HG02623 (cell line): ENCODE results near the gene RTEL1.
A peak's percentile ranks its signal among the peaks of the same experiment; 100 is the strongest.
"Not testable (repeated sequence)": the region's sequence is repeated elsewhere in the genome, so short reads cannot be mapped to it uniquely, and the experiment has no call there.

Source experiments
- ATAC-seq: cut with Tn5 transposase; IDR thresholded peaks from one replicate; pipeline ENCODE4 v1.9.1; 2021; ENCODE audit warnings: moderate library complexity; ENCODE audit not compliant: unreplicated experiment

The RTEL1 gene

DNA sequence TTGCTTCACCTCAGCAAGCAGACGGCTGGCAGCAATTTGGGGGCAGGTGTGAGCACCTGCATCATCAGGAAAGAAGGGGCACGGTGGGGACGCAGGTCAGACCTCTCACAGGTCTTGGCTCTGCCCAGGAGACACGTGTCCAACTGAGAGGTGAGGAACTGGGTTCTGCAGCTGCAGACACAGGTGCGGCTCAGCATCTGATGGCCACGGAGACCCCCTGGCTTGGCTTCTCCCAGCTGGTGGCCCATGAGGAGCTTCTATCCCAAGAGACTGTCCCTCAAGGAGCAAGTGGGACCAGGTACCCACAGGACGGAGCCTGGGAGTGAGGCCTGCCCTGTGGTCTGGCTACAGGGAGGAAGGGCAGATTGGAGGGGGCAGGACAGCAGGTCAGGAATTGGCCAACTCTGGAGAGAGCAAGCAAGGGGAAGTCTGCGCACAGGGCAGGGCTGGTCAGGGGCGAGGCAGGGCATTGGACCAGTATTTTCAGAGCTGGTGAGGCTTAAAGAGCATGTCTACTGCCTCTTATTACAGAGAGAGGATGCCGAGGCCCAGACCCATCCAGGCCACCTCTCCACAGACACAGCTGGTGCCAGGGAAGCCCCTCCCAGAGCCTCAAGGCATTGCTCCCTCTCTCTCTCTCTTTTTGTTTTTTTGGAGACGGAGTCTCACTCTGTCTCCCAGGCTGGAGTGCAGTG lies 9.1 kb upstream of the RTEL1 start:
- ATAC-seq: no peak

DNA sequence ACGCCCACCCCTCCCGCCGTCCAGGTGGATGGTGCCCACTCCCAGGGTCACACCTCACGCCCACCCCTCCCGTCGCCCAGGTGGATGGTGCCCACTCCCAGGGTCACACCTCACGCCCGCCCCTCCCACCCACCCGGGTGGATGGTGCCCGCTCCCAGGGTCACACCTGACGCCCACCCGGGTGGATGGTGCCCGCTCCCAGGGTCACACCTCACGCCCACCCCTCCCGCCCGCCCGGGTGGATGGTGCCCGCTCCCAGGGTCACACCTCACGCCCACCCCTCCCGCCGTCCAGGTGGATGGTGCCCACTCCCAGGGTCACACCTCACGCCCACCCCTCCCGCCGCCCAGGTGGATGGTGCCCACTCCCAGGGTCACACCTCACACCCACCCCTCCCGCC lies 7.6 kb upstream of the RTEL1 start:
- not testable (repeated sequence) for ATAC-seq

DNA sequence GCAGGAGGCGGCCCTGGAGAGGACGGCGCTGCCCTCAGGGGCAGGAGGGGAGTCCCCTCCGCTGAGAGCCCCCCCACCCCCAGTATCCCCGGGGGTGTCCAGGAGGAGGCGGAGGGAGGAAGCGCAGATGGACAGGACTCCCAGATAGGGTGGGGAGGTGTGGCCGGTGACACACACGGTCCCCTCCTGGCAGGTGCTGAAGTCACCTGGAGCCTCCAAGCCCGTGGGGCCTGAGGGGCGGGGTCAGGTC lies 6.2 kb upstream of the RTEL1 start:
- no peak for ATAC-seq

DNA sequence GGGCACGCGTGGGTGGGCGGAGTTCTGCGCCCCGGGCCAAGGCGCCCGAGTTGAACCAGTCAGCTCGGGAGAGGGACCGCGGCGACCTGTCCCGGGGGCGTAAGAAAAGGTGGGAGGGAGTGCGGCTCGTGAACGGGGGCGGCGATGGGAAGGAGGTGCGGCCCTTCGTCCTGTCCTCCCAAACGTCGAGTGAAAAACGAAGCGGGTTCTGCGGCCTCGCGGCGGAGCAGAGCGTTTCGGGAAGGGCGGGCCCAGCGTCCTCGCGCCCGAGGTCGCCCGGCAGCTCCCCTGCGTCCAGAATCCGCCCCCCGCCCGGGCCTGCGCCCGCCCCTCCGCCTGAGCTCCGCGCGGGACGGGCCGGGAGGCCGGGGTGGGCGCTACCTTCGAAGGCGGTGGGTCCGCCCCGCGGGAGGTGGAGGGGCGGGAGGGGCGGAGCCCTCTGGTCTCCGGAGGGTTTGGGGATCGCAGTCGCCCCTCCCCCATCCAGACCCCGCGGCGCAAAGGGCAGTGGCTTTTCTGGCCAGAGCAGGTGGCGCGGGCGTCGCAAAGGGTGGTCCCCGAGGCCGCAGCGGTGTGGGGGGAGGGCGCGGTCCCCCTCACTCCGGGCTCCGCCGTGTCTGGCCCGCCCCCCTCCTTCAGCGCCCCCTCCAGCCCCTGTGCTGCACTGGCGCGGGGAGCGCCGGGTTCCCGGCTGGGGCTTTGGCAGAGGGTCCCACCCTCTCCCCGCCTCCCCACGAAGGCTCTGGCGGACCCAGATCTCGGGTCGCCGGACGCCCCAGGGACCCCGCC lies 5.7 kb upstream of the RTEL1 start:
- no peak for ATAC-seq

DNA sequence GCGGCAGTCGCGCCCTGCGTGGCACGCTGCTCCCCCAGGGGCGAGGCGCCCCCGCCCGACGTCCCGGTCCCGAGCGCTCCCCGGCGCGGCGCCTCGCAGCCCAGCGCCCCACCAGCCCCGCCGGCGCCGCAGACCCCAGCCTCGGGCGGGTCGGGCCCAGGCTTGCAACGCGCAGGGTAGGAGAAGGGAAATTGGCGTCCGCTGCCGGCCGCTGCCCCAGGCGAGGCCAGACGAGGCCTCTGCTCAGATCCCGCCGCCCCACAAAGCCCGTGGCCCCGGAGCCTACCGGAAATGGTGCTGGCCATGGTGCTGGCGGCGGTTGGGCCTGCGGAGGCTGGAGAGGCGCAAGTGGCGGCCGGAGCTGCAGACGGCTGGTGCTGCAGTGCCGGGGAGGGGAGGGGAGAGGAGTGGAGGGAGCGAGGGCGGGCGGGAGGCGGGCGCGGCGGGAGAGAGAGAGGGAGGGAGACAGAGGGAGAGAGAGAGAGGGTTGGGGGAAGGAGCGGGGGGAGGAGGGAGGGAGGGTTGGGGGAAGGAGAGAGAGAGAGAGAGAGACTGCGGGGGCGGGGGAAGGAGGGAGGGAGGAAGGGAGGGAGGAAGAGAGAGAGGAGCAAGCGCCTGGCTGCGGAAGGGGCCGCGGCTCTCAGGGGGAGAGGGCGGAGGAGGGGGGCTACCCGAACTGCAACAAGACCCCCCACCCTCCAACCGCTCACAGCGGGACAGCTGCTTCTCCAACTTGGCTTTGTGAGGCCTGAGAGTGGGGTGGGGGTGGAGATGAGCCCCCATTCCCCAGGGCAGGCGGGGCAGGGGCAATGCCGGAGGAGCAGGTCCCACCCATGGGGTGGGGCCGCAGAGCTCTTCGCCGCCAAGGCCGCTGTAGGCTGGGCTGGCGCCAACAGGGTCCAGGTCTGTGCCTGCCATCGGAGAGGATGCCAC lies 4.8 kb upstream of the RTEL1 start, which contains the start of gene STMN3:
TSS of gene STMN3 (minus strand) at position 384 of the 933 bp plus-strand sequence. CDS start at position 305, 79 bp downstream.
- ATAC-seq: no peak

DNA sequence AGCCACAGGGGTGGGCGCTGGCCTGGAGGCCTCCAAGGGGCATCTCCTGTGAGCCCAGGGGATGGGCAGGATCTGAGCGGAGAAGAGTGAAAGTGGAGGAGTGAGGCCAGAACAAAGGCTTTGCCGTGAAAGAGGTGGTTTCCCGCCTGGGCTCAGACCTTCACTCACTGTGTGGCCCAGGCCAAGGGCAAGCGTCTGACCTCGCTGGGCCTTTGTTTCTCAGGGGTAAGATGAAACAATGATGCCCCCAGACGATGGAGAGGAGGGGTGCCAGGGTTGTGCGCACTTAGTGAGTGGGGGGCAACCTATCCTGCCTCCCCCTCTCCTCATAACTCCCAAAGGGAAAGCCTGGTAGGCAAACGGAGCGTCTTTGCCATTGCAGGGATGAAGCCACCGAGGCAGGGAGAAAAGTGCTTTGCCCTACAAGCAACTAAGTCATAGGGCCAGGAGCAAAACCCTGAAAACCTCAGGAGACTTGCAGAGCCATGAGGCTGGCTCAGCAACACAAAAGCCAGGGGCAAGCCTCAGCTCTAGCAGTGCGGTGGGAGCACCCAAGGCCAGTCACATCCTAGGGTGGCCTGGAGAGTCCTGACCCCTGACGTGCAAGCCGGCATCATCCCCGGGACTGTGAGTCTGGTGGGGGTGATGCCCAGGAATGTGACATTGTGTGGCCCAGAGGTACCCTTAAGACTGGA lies 4.0 kb upstream of the RTEL1 start:
- ATAC-seq: no peak

DNA sequence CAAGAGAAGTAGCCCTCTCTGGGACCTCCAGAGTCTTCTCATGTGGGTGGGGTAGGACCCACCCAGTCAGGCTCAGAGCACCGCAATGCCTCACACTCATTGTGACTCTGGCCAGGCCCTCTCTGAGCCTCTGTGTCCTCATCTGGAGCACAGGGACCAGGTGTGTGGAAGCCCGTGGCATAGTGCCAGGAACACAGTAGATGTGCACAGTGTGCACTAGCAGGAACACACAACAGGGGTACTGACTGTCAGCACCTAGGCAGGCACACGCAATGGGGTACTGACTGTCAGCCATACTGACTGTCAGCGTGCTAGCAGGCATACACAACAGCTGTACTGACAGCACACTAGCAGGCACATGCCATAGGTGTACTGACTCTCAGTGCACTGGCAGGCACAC lies 2.9 kb upstream of the RTEL1 start:
- no peak for ATAC-seq

DNA sequence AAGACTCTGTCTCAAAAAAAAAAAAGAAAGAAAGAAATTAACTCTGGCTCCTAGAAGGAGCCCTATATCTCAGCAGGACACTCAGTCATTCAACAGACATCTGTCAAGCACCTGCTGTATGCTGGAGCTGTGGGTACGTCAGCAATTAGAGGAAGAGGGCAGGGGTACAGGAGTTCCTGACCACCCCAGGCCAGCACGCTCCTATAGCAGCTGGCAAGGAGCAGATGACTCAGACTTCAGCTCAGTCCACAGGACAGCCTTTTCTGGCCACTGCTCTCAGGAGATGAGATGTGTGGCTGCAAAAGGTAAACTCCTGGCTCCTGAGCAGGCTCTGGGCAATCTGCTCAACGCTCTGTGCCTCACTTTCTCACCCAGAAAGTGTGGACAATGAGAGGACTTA lies 1.7 kb upstream of the RTEL1 start:
- ATAC-seq: no peak

DNA sequence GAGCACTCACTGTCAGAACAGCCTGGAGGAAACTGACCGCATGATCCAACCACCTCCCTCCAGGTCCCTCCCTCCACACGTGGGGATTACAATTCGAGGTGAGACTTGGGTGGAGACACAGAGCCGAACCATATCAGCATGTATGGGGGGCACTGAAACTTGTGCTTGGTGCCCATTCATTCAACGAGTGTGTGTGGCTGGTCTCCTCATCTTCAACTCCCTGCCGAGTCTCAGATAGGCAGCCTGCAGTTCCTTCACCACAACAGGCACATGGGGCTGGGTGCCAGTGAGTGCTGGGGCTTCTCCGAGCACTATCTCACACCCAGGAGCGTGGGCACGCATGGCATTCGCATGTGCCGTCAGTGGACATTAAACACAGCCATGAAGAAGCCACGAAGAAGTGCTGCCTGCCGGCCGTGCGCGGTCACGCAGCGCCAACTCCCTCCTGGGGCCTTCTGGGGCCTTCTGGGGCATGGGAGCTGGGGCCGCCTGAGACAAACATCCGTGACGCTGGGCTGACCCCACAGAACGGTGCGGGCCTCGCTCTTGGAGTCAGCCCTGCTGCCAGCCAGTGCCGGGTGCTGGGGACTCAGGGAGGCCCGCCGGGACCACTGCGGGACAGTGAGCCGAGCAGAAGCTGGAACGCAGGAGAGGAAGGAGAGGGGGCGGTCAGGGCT lies 714 bp upstream of the RTEL1 start:
- no peak for ATAC-seq

DNA sequence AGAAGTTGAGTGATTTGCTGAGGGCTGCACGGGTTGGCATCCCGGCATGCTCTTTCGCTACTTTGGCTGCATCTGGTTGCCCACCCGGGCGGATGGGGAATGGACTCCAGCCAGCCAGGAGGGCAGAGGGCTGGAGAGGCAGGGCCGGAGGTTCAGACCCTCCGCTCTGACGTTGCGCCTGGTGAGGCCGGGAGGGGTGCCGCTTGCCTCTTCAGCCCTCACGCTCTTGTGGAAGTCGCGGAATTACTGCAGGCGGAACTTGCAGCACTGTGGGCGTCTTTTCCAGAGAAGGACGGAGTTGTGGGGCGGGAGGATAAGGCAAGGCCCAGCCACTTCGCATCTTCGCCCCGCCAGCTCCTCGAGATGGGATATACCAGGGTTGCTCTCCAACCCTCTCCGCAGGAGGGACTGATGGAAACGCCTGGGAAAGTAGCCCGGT lies 656 bp downstream of the RTEL1 start:
- peak; percentile 9 for ATAC-seq

DNA sequence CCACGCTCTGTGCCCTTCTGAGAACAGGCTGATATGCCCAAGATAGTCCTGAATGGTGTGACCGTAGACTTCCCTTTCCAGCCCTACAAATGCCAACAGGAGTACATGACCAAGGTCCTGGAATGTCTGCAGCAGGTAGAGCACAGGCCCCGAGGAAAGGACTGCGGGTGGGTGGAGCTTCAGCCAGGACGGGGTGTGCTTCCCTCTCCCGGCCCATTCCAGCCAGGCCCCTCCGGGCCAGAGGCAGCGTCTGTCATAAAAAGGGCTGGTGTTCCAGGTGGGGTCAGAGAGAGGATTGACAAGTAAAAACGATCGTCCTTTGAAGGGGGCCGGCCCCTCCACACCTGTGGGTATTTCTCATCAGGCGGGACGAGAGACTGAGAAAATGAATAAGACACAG lies 1.3 kb downstream of the RTEL1 start:
- no peak for ATAC-seq

DNA sequence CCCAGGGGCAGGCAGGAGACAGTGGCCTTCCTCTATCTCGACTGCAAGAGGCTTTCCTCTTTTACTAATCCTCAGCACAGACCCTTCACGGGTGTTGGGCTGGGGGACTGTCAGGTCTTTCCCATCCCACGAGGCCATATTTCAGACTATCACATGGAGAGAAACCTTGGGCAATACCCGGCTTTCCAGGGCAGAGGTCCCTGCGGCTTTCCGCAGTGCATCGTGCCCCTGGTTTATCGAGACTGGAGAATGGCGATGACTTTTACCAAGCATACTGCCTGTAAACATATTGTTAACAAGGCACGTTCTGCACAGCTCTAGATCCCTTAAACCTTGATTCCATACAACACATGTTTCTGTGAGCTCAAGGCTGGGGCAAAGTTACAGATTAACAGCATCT lies 2.1 kb downstream of the RTEL1 start:
- not testable (repeated sequence) for ATAC-seq

DNA sequence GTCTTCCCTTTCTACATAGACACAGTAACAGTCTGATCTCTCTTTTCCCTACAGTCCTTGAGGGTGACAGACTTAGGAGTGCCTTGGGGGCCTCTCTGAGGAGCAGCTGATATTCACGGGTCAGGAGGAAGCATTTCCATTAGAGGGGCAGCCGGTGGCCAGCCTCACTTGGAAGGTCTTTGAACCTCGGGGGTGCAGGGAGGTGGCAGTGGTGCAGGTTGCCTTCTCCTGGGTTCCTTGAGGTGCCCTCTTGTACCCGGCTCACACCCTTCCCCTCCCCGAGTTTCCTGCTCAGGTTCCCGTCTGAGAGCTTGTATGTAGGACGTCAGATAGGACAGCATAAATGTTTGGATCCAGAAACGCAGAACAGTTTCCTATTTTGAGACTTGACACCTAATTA lies 2.5 kb downstream of the RTEL1 start:
- no peak for ATAC-seq

DNA sequence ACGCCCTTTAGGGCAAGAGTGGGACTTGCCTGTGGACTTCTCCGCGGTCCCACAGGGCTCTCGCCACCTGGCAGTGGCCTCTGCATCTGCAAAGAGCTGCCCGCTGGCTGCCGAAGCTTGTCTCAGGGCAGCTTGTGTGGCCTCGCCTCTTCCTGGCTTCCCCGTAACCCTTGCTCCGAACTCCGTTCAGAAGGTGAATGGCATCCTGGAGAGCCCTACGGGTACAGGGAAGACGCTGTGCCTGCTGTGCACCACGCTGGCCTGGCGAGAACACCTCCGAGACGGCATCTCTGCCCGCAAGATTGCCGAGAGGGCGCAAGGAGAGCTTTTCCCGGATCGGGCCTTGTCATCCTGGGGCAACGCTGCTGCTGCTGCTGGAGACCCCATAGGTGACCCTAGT lies 3.0 kb downstream of the RTEL1 start:
- no peak for ATAC-seq

DNA sequence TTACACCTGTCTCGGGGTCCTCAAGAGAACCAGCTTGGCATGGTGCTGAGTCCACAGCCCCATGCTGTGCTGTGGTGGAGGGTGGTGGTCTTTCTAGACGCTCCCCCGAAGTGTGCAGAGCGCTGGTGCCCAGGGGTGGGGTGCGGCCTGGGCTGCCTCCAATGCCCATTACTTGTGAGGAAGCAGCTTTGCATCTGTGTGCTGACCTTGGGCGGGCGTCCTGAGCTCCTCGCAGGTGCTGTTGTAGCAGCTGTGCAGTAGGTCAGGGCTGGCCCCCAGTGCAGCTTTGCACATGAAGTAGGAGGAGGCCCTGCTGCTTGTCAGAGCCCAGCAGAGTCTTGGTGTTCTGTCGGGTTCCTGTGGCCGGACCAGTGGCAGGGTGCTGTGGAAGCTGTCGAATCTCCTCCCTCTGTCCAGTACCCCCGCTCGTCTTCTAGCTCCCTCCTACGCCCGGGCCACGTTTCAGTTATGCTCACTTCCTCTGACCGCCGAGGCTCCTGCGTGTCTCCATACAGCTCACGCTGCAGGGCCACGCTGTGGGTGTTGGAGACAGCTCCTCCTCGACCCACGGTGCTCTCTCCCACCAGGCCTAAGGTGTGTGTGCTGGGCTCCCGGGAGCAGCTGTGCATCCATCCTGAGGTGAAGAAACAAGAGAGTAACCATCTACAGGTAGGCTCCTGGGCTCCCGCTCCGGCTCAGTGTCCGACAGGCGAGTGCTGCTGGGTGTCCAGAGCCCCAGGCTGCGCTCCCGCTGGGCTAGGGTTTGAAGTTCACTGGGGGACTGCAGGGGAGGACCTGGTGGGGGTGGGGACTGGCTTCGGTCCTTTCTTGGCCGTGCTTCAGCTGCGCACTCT lies 4.1 kb downstream of the RTEL1 start:
- ATAC-seq: no peak

DNA sequence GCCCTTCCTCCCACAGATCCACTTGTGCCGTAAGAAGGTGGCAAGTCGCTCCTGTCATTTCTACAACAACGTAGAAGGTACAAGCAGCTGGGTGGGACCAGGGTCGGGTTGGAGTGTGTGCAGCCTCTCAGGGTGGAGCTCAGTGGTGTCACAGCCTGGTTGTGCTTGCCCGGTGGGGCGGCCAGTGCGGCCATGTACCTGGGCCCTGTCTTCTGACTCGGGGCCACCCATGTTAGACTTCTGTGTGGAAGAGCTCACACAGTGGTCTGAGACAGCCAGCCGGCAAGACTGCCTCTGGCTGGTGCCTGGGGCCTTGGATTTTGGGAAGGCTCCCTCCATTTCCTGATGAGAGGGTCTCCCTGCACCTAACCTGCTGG lies 4.7 kb downstream of the RTEL1 start:
- no peak for ATAC-seq

DNA sequence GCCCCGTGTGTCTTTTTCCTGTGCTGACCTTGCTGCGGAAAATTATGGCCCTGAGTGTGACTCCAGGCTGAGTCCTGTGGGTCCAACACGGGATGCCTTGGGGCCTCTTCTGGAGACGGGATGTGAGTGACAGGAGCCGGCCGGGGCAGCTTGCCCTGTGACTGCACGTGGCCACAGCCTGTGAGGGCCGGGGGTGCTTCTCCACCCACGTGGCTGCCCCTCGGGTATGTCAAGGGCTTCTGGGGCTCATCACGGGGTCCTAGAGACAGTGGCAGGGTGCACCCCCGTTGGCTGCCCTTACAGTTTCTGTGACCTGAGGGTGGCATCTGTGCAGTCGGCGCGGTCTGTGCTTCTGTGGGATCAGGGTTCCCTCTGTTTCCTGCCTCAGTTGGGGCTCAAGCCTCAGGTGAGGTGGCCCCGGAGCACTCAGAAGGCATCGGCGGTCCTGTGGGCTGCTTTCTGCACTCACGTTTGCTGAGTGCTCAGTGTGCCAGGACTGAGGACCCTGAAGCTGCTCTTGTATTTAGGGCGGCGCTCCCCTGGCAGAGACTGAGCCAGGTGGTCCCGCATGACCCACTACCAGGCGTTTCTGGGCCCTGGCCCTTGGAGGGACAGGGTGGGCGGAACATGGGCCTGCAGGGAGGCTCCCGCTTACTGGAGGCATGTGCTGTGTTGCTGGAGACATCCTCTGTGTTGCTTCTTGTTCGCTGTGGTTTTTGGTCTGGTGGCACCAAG lies 5.4 kb downstream of the RTEL1 start:
- no peak for ATAC-seq

DNA sequence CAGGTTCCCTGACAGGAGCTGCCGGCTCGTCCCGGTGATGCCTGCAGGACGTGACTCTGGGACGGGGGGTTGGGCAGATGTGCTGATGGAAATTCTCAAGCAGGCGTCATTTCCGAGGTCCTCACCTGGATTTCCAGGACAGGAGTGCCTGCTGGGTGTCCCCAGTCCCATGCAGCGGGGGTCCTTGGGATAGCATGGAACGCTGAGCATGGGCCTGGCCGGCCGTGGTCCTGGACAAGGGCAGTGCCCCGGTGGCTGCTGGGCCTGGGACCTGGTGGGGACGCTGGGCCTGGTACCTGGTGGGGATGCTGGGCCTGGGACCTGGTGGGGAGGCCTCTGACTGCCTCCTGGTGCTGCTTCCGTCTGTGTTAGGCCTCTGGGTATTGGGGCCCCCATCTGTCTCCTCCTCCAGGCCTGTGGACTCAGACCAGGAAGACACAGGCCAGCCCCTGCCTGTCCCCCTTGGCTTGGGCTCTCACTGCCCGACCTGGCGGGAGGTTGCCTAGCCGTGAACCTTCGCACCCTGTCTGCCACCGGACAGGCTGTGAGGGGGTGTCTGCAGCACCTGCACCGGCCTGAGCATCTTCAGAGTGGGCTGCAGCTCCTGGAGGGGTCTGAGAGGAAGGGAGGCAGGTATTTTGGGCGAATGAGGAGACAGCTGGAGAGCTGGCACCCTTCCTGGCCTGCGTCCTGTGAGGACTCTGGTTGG lies 6.2 kb downstream of the RTEL1 start:
- no peak for ATAC-seq
